PC-3 (cell line): ENCODE results near the gene SSTR5. TPM values are rescaled to one million over a fixed set of nuclear protein-coding genes. Genes with fewer than 3 reads are reported as not detected.

Experiments used
- ATAC-seq: fragments of 200-7000 bp; cut with Tn5 transposase; 2 replicates; pipeline ENCODE4 v1.9.1; 2020; ENCODE audit warnings: mild to moderate bottlenecking, moderate library complexity
- BruUV-seq: library from RNA; stranded (reverse); fragments of 400-500 nt; replicated peaks from 2 replicates; lab custom pipeline; 2021; lab: Mats Ljungman, UMichigan
- CTCF ChIA-PET: fragments of 300-600 bp; sonication (Branson Sonifier 250); formaldehyde crosslinking; loops from one replicate; lab custom pipeline; 2022; ENCODE audit warnings: antibody characterized with exemption; lab: Charles Lee
- POLR2A ChIA-PET: fragments of 300-600 bp; sonication (Branson Sonifier 250); formaldehyde crosslinking; loops from one replicate; lab custom pipeline; 2022; ENCODE audit warnings: antibody characterized with exemption; ENCODE audit not compliant: unreplicated experiment; lab: Charles Lee
- DNase-seq: peaks from one replicate; pipeline ENCODE4 v3.0.0-alpha.2; 2015
- H2AFZ ChIP-seq: fragments of 300-600 bp; sonication (generic); 2 replicates; pipeline ENCODE4 v1.6.0; 2016; ENCODE audit warnings: antibody characterized with exemption, low read length
- H3F3A ChIP-seq: fragments of 300-600 bp; sonication (generic); one replicate; pipeline ENCODE4 v1.6.0; 2017; ENCODE audit warnings: antibody characterized with exemption, low read length, control low read depth, mild to moderate bottlenecking; ENCODE audit not compliant: unreplicated experiment
- H3K27ac ChIP-seq: fragments of 300-600 bp; sonication (generic); 2 replicates; pipeline ENCODE4 v1.5.1; 2016; ENCODE audit warnings: mild to moderate bottlenecking, low read length
- H3K27me3 ChIP-seq: fragments of 300-600 bp; sonication (generic); 2 replicates; pipeline ENCODE4 v1.6.1; 2016; ENCODE audit warnings: low read length, mixed read lengths
- H3K36me3 ChIP-seq: fragments of 300-600 bp; sonication (generic); 2 replicates; pipeline ENCODE4 v1.6.1; 2016; ENCODE audit warnings: low read depth, mixed run types, low read length, mixed read lengths
- H3K4me1 ChIP-seq: fragments of 300-600 bp; sonication (generic); 2 replicates; pipeline ENCODE4 v1.5.1; 2016; ENCODE audit warnings: low read length; ENCODE audit not compliant: insufficient read depth
- H3K4me2 ChIP-seq: fragments of 300-600 bp; sonication (generic); 2 replicates; pipeline ENCODE4 v1.6.0; 2016; ENCODE audit warnings: low read length
- H3K4me3 ChIP-seq: fragments of 300-600 bp; sonication (generic); 2 replicates; pipeline ENCODE4 v1.5.1; 2016; ENCODE audit warnings: mild to moderate bottlenecking, low read length, mixed read lengths
- H3K79me2 ChIP-seq: fragments of 300-600 bp; sonication (generic); 2 replicates; pipeline ENCODE4 v1.6.1; 2017; ENCODE audit warnings: low read length, mixed read lengths
- H3K9ac ChIP-seq: fragments of 300-600 bp; sonication (generic); 2 replicates; pipeline ENCODE4 v1.6.0; 2016; ENCODE audit warnings: mild to moderate bottlenecking, low read length
- H3K9me2 ChIP-seq: fragments of 300-600 bp; sonication (generic); replicated peaks from 2 replicates; pipeline ENCODE4 v1.6.1; 2016; ENCODE audit warnings: mixed run types, low read length, mixed read lengths
- H3K9me3 ChIP-seq: fragments of 300-600 bp; sonication (generic); 2 replicates; pipeline ENCODE4 v1.6.1; 2016; ENCODE audit warnings: low read length, mixed read lengths
- H4K20me1 ChIP-seq: fragments of 300-600 bp; sonication (generic); 2 replicates; pipeline ENCODE4 v1.6.1; 2016; ENCODE audit warnings: low read length, mixed read lengths
- CTCF ChIP-seq: fragments of 300-600 bp; sonication (generic); conservative IDR thresholded peaks from 2 replicates; pipeline ENCODE4 v1.5.1; 2017; ENCODE audit warnings: antibody characterized with exemption, low read depth, mild to moderate bottlenecking, low read length
- EZH2 ChIP-seq: fragments of 300-600 bp; sonication (generic); IDR thresholded peaks from one replicate; pipeline ENCODE4 v1.6.1; 2017; ENCODE audit warnings: antibody characterized with exemption, mild to moderate bottlenecking, low read length; ENCODE audit not compliant: unreplicated experiment
- EZH2phosphoT487 ChIP-seq: fragments of 300-600 bp; sonication (generic); IDR thresholded peaks from 2 replicates; pipeline ENCODE4 v1.6.1; 2018; ENCODE audit warnings: mild to moderate bottlenecking, antibody characterized with exemption, low read length, borderline replicate concordance
- intact Hi-C: fragments of 100-400 bp; cut with micrococcal nuclease; formaldehyde crosslinking; loops from 2 replicates; pipeline ENCODE4 v1.9.0; 2023
- total RNA-seq: library from RNA; depleted of rRNA; stranded (reverse); fragments of >200 nt; gene quantifications from 2 replicates; pipeline ENCODE4 v1.2.3, GENCODE V29; 2014

The SSTR5 gene
- total RNA-seq, 1 experiment from 2014 or later: 0.51 TPM

- ChIA-PET CTCF (interaction anchor here (1.5 kb wide), 1 partner anchor 45 kb away, joined by 7 read pairs; no protein-coding TSS in a partner anchor), POLR2A (no interaction called here)
- peaks cover 7% of the 10 kb centered on the region for H3K27me3 ChIP-seq
These were observed 29.8 kb downstream of the SSTR5 start for GRCh38 chr16:1102333-1102700.

GRCh38 chr16:1102921-1103635, 30.5 kb downstream of the SSTR5 start:
- ChIA-PET CTCF (interaction anchor here (1.5 kb wide), 1 partner anchor 46 kb away, joined by 7 read pairs; no protein-coding TSS in a partner anchor), POLR2A (no interaction called here)
- Histone ChIP-seq H3K79me2 (no peaks in the 10 kb centered on the region), H3K9me3 (no peaks in the 10 kb centered on the region), H3K9me2 (no peaks in the 10 kb centered on the region), H3K27me3 (peaks cover 14% of the 10 kb centered on the region), H3K36me3 (no peaks in the 10 kb centered on the region), H3K4me3 (peak overlapping the region; percentile 30; the same call in 1 of the 2 replicates), H4K20me1 (no peaks in the 10 kb centered on the region), H3K9ac (no peak overlapping the region), H3K4me2 (peak overlapping the region; percentile 78), H3F3A (no peaks in the 10 kb centered on the region), H3K27ac (no peak overlapping the region), H2AFZ (0 out of 2 replicates have a peak overlapping the region, but pooled peaks have one; percentile 63), H3K4me1 (no peaks in the 10 kb centered on the region; the same call in 1 of the 2 replicates)
- peak; percentile 41 for ATAC-seq
- DNase-seq: peak; percentile 47
- TF ChIP-seq CTCF (peak; percentile 48), EZH2phosphoT487 (no peak)
- intact Hi-C loops: no loop called here
- no TSS peak for BruUV-seq

More at GRCh38 chr16:1102333-1102700, 29.8 kb downstream of the SSTR5 start:
- Histone ChIP-seq H3K36me3 (no peaks in the 10 kb centered on the region), H3K9ac (no peak overlapping the region), H3K9me2 (no peaks in the 10 kb centered on the region), H3K4me3 (no peak overlapping the region), H3K27ac (no peak overlapping the region), H3F3A (no peaks in the 10 kb centered on the region), H3K79me2 (no peaks in the 10 kb centered on the region), H3K4me1 (no peaks in the 10 kb centered on the region; the same call in 1 of the 2 replicates), H2AFZ (no peak overlapping the region), H4K20me1 (no peaks in the 10 kb centered on the region), H3K9me3 (no peaks in the 10 kb centered on the region), H3K4me2 (no peak overlapping the region)
- BruUV-seq: no TSS peak
- TF ChIP-seq EZH2phosphoT487 (no peak), EZH2 (no peak), CTCF (no peak)
- ATAC-seq: no peak
- intact Hi-C loops: no loop called here
- no peak for DNase-seq

- no peaks in the 10 kb centered on the region for H3K9me2 ChIP-seq
- H3K4me3 ChIP-seq: no peak overlapping the region
- no peaks in the 10 kb centered on the region for H3F3A ChIP-seq
- BruUV-seq: no TSS peak
- no peaks in the 10 kb centered on the region for H4K20me1 ChIP-seq
- no peak overlapping the region for H2AFZ ChIP-seq
- no peaks in the 10 kb centered on the region for H3K36me3 ChIP-seq
- CTCF ChIA-PET: interaction anchor here (1.5 kb wide), 1 partner anchor 46 kb away, joined by 7 read pairs; no protein-coding TSS in a partner anchor
- POLR2A ChIA-PET: no interaction called here
- H3K4me1 ChIP-seq: no peaks in the 10 kb centered on the region; the same call in 1 of the 2 replicates
- H3K9me3 ChIP-seq: no peaks in the 10 kb centered on the region
- H3K27me3 ChIP-seq: peaks cover 20% of the 10 kb centered on the region
- no peak overlapping the region for H3K4me2 ChIP-seq
- intact Hi-C loops: no loop called here
- H3K9ac ChIP-seq: no peak overlapping the region
- no peak overlapping the region for H3K27ac ChIP-seq
- DNase-seq (no peak), ATAC-seq (no peak)
- no peaks in the 10 kb centered on the region for H3K79me2 ChIP-seq
- TF ChIP-seq EZH2phosphoT487 (no peak), CTCF (no peak), EZH2 (no peak)
These were observed 31.1 kb downstream of the SSTR5 start for GRCh38 chr16:1103636-1103980.
